Epidermal melanocyte (primary cell): Measurements from ENCODE around the gene TIGD1.
"Not testable (repeated sequence)": the region's sequence is repeated elsewhere in the genome, so short reads cannot be mapped to it uniquely, and the experiment has no call there.

Source experiments
- DNase-seq: peaks from one replicate; pipeline ENCODE4 v3.0.0; 2011; ENCODE audit warnings: low spot score; ENCODE audit not compliant: insufficient read length

TIGD1 gene

DNA sequence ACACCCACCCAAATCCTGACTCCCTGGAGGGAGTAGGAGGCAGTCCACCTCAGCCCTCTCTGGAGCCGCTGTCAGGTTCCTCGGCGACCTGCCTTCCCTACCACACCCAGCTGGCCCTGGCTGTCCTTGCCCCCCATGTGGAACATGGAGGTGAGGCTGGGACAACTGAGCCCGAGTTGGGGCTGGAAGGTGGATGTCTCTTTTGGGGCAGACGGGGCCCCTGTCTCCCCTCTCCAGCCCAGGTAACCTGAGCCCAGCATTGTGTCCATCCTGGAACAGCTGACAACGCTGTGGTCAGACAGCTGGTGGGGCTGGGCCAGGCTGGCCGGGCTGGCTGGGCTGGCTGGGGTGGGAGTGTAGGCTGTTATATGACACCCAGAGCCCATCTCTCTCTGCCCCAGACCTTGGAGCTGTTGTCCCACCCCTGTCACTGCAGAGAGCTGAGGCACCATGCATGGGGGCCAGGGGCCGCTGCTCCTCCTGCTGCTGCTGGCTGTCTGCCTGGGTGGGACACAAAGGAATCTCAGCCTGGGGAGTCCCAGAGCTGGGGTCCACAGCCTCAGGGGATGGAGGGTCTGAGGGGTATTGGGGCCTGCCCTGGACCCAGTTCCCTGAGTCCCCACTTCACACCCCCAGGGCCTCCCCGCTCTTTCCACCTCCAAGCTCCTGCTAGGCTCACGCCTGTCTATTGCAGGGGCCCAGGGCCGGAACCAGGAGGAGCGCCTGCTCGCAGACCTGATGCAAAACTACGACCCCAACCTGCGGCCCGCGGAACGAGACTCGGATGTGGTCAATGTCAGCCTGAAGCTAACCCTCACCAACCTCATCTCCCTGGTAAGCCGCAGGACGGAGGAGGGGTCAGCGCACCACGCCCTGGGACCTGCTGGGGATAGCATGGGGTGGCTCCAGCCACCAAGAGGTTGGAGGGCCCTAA, 10.8 kb downstream of the TIGD1 start, which contains the start of gene CHRNG:
Gene CHRNG, plus strand, starts transcription at position 395 of the 934 bp plus-strand sequence. Its CDS starts 56 bp downstream, at position 451.
- DNase-seq = no peak

DNA sequence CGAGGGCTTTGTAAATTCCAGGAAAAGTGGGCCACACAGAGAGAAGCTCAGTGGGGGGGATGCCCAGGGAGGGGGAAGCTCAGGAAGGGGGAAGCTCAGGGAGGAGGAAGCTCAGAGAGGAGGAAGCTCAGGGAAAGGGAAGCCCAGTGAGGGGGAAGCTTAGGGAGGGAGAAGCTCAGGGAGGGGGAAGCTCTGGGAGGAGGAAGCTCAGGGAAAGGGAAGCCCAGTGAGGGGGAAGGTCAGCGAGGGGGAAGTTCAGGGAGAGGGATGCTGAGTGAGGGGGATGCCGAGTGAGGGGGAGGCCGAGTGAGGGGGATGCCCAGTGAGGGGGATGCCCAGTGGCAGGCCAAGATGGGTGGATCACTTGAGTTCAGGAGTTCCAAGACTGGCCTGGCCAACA, 11.7 kb downstream of the TIGD1 start:
- DNase-seq = no peak

DNA sequence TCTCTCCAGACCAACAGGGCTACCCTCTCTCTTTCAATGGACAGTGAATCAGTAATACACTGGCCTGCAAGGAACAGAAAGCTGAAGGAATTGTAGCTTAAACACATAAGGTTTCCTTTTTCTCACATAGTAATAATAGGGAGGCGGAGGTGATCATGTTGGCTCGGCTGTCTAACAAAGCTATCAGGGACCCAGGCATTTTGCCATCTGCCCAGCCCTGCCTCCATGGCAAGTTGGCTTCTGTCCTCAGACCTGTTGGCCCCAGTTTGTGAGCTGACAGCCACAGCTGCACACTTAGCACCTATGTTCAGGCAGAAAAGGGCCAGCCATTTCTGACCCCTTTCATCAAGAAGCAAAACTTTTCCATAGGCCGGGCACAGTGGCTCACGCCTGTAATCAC, 12.9 kb downstream of the TIGD1 start:
- no peak for DNase-seq

DNA sequence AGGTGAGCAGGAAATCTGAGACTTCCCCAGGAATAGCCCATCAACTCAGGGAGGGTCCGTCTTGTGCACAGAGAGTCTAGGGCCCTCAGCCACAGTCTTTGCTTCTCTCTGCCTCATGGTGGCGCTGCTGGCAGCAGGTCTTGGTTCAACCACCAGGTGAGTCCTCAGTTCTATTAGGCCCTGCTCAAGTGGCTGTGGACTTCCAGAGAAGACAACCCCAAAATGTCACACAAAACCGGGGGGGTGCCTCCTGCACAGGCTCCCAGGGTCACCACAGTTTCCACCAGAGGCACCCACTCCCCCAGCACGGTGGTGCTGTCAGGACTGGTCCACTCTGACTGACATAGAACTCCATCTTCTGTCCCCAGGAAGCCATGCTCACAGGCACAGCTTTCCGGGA, 13.3 kb downstream of the TIGD1 start:
- DNase-seq = no peak

DNA sequence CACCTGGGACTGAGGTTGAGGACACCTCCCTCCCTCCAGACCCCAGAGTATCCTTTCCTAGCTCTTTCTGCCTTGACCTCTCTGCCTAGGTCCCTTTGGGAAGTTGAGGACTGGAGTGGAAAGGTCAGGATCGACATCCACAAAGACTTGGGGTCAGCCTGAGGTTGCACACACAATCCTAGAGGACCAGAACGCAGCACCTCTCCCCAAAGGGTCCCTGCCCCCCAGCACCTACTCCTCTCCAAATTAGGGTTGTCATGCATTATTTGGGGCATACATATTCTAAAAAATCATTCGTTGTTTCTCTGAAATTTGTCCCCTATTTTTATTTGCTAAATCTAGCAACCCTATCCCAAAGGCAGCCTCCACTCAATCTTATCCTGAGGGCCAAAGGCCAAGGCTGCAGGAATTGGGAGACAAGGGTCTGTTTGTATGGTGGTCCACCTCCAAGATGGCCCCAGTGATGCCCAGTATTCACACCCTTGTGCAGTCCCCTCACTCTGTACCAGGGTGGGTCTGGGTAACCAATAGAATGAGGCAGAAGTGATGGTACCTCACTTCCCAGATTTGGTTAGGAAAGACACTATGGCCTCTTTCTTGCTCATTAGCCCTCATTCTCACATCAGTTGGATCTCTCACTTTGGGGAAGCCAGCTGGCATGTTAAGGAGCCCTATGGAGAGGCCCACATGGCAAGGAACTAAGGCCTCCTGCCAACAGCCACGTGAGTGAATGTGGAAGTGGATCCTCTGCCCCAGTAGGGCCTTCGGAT, 14.4 kb downstream of the TIGD1 start:
- no peak for DNase-seq

DNA sequence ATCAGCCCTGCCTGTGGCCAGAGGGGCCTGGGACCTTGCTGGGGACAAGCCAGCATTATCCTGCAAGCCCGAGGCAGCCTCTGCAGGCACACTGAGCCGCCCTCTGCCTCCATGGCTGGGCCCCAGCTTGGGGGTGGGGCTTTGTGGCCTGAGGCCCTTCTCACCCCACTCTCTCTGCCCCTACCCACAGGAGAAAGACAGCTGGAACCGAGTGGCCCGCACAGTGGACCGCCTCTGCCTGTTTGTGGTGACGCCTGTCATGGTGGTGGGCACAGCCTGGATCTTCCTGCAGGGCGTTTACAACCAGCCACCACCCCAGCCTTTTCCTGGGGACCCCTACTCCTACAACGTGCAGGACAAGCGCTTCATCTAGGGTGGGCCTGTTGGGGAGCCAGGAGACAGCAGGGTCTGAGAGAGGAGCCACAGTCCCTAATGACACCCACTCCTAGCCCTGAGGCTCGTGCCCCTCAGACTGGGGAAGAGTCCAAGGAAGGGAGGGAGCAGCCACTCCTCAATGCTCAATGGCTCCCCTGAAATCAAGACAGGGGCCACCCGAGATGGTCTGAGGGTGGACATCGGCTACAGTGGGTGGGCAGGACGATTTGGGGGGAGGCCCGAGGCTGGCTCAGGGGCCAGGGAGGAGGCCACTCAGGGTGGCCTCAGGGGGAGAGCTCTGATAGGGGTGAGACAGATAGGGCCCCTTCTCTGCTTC, 15.3 kb downstream of the TIGD1 start:
- DNase-seq = no peak

DNA sequence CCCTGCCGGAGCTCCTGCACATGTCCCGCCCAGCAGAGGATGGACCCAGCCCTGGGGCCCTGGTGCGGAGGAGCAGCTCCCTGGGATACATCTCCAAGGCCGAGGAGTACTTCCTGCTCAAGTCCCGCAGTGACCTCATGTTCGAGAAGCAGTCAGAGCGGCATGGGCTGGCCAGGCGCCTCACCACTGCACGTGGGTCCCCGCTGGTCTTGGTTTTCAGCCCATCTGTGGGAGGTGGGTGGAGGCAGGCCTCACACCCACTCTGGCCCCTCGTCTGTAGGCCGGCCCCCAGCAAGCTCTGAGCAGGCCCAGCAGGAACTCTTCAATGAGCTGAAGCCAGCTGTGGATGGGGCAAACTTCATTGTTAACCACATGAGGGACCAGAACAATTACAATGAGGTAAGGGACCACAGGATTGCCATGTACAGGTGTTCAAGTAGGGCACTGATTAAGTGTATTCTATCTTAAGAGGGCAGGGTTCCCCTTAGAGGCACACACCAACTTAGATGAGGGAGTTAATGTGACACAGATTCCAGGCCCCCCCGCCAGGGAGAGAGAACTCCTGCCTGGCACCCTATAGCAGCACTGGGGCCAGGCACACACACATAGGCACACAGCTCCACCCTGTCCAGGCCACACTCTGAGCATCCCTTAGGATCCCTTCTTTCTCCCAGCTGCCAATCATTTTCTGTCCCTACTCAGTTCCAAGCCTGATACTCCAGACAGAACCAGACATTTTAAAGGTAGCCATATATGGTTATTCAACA, 16.2 kb downstream of the TIGD1 start:
- no peak for DNase-seq

DNA sequence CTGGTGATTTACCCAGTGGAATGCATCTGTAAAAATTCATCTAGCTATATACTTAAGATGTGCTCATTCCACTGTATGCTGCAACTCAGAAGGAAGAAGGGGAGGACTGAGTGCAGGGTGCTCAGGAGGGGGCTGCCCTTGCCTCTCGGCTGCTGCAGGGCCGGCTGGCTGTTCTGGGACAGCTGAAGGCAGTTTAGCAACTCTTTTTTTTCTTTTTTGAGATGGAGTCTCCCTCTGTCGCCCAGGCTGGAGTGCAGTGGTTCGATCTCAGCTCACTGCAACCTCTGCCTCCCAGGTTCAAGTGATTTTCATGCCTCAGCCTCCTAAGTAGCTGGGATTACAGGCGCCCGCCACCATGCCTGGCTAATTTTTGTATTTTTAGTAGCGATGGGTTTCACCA, 17.5 kb downstream of the TIGD1 start:
- DNase-seq = not testable (repeated sequence)

DNA sequence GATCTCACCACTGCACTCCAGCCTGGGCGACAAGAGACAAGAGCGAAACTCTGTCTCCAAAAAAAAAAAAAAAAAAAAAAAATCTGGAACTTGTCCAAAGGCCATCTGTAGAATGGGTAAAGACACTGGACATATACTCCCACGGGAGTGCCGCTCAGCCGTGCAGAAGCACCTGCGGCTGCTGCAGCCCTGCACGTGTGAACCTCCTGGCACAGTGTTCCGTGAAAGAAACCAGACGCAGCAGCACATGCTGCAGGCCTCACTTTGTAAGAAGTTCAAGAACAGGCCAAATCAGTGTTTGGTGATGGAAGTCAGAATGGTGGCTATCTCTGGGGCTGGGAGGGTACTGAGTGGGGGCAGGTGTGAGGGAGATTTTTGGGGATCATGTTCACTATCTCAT, 17.9 kb downstream of the TIGD1 start:
- no peak for DNase-seq

DNA sequence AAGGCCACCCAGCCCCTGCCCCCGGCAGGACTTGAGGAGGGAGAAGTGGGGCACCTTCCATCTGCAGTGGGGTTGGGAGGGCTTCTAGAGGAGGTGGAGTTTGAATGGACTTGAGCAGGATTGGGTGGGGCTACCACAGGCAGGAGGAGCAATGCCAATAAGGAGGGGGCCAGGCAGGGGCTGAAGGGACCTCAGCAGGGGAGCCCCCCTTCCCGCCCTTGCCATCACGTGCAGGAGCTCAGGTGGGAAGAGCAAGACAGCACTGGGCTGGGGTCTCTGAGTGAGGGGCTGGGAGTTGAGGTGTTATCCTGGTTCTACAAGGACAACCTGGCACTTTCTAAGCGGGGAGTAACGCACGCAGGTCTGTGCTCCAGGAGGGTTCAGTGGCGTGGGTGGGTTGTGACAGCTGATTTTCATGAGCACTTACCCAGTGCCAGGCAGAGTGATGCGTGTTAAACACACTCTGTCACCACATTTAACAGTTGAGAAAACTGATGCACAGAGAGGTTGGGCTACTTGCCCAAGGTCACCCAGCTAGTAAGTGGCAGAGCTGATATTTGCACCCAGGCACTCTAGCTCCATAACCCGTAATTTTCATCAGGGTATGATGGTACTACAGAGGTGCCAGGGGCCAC, 19.6 kb downstream of the TIGD1 start:
- no peak for DNase-seq

DNA sequence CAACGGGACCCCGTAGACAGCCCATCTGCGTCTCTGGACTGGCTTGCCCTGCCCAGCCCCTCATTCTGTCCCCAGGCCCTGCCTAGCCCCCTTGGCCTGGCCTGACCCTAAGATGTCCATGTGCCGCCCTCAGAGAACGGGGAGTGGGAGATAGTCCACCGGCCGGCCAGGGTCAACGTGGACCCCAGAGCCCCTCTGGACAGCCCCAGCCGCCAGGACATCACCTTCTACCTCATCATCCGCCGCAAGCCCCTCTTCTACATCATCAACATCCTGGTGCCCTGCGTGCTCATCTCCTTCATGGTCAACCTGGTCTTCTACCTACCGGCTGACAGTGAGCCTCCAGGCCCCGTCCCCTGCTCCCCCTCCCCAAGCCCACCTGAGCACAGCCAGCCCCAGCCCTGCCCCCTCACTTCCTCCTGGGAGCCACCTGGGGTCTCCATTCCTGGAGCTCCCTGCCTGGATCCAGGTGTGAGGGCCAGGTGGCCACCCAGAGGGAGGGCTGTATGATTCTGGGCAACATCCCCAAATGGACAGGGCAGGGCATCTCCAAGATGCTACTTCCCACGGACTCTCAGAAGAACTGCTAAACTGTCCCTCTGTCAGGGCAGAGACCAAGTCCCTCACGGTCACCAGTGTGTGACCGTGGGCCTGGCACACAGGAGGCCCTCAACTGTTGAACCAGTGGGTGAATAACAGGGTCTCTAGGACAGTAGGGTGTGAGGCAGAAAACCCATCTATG, 20.4 kb downstream of the TIGD1 start:
- DNase-seq = no peak

DNA sequence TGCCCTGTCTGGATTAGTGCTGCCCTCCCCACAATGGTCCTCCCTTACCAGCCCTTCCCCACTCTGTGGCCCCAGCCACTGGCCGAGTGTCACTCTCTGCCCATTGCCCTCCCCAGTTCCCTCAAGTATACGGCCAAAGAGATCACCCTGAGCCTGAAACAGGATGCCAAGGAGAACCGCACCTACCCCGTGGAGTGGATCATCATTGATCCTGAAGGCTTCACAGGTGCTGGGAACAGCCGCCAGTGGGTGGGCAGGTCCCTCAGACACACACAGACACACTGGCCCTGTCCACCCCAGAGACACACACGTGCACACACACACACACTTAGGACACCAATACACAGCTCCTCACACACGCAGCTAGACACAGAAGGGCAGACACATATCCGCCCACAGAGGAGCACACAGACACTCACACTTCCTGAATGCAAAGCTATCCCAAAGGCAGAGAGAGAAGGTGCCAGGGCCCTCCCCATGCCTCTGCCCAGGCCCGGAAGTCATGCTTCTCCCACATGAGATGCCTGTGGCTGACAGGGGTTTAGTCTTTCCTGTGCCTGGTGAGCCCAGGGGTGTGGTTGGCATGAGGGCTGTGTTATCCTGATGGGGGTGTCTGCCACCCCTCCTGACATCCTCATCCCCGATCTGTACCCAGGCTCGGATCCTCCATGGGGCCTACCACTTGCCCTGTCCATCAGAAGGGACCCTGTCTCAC, 21.5 kb downstream of the TIGD1 start:
- DNase-seq = no peak

DNA sequence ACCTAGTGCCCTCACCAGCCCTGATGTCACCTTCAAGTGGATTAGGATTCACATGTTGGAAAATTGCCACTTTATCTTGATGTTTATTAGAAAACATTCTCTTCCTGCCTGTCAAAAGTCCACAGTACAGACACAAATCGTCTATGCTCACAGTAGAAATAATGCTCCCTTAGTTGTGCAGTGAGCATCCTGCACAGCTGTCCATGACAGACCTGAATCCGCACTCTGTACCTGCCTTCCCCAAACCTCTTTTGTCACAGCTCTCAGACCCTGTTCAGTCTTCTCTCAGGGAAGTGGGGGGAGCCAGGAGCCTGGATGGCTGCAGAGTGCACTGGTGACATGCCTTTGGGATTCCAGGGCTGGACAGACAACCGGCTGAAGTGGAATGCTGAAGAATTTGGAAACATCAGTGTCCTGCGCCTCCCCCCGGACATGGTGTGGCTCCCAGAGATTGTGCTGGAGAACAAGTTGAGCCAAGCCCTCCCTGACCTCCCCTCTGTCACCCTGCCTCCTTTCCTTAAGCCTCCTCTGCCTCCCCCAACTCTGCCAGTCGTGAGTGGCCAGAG, 22.4 kb downstream of the TIGD1 start:
- DNase-seq = no peak

DNA sequence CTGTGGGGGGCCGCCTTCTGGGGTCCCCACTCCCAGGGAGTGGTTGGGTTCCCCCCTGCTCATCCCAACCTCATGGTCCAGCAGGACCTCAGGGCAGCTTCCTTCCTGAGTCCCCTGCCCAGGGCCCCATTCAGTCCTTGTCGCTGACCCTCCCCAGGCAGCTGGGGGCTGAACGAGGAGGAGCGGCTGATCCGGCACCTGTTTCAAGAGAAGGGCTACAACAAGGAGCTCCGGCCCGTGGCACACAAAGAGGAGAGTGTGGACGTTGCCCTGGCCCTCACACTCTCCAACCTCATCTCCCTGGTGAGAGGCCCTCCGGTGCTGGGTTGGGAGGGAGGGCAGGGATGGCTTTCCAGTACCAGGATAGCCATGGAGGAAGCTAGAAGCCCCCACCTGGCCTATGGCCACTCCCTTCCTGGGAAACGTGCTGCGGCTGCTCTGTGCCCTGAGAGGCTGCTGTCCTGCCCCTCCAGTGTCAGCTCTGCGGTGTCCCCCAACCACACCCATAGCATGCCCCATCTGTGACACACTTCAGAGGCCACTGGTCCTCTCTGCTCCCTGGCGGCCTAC, 23.9 kb downstream of the TIGD1 start:
- no peak for DNase-seq

DNA sequence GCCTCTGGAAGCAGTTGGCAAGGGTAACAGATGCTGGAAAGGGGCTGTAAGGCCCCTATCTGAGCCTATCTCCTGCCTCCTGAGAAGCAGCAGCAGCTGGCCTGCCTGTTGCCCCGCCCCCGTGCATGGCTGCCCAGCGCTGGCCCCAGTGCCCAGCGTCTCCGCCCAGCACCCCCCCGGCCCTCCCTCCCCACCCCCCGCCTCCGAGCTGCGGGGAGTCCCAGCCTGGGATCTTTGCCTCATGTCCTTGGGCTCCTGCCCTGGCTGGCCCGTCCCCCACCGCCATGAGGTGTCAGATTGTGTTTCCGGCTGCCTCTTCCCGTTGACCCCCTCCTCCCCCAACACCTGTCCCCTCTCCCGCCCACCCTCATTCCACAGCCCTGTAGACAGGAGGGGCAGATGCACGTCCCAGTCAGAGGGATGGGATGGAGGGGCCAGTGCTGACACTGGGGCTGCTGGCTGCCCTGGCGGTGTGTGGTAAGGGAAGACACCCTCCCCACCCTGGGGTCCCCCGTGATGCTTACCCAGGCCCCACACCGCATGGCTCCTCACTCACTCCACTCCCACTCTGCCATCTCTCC, 24.5 kb downstream of the TIGD1 start, which contains the start of gene CHRND:
Gene CHRND, plus strand, starts transcription at position 370 of the 581 bp plus-strand sequence. Its CDS starts 56 bp downstream, at position 426.
- DNase-seq = no peak

DNA sequence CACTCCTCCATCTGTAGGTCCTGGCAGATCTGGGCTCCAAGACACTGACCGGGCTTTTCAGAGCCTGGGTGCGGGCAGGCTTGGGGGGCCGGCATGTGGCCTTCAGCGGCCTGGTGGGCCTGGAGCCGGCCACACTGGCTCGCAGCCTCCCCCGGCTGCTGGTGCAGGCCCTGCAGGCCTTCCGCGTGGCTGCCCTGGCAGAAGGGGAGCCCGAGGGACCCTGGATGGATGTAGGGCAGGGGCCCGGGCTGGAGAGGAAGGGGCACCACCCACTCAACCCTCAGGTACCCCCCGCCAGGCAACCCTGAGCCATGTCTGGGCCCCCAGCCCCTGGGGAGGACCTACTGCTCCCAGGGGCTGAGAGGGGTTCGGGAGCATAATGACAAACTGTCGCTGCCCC, 25.2 kb downstream of the TIGD1 start:
- no peak for DNase-seq

DNA sequence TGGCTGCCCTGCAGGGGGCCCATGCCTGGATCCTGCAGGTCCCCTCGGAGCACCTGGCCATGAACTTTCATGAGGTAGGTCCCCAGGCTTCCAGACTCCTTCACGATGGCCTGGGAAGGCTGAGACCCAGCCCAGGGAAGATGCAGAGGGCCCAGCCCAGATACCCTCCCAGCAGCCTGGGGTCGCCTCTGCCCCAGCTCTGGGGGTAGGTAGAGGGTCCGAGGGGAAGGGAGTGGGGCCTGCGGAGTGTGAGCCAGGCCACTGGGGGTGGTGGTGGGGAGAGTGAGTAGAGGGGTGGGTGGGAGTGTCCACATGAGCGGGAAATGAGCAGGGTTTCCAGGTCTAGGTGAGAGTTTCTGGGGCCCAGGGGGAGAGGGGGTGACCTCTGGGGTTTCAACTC, 25.6 kb downstream of the TIGD1 start:
- no peak for DNase-seq
